H1 (cell line): Measurements from ENCODE around the gene FHAD1.

Experiments
- ATF2 ChIP-seq: IDR thresholded peaks from 2 replicates; pipeline ENCODE4 v1.6.1; 2012; ENCODE audit warnings: low read length, inconsistent platforms
- CEBPB ChIP-seq: IDR thresholded peaks from 2 replicates; pipeline ENCODE4 v1.6.1; 2012; ENCODE audit warnings: low read depth, low read length
- CHD7 ChIP-seq: fragments of 300-600 bp; sonication (generic); IDR thresholded peaks from 2 replicates; pipeline ENCODE4 v1.7.1; 2012; ENCODE audit warnings: low read length, moderate library complexity, mild to moderate bottlenecking, inconsistent platforms; ENCODE audit not compliant: insufficient replicate concordance
- CTCF ChIP-seq, 3 experiments: IDR thresholded peaks; 1 replicate in 2 of 3; 2 replicates in 1 of 3; pipeline versions ENCODE4 v1.5.1 to v1.6.1; 2011; ENCODE audit warnings: low read length in 3 of 3, mild to moderate bottlenecking in 3 of 3, inconsistent platforms in 2 of 3, low read depth in 1 of 3, moderate library complexity in 1 of 3; ENCODE audit not compliant: insufficient read depth in 1 of 3; ENCODE audit errors: control extremely low read depth in 1 of 3
- PHF8 ChIP-seq: fragments of 200-600 bp; sonication (generic); conservative IDR thresholded peaks from 2 replicates; pipeline ENCODE4 v1.7.1; 2012; ENCODE audit warnings: low read depth, mild to moderate bottlenecking, inconsistent platforms, low read length, moderate library complexity
- POLR2A ChIP-seq, 2 experiments: IDR thresholded peaks; 1 replicate in 1 of 2; 2 replicates in 1 of 2; pipeline ENCODE4 v1.6.1; 2011; ENCODE audit warnings: low read depth in 2 of 2, low read length in 2 of 2, mild to moderate bottlenecking in 2 of 2; ENCODE audit errors: control extremely low read depth in 1 of 2
- RFX5 ChIP-seq: IDR thresholded peaks from 2 replicates; pipeline ENCODE4 v1.6.1; 2011; ENCODE audit warnings: low read depth, low read length, improper control_type of control experiment, borderline replicate concordance
- RXRA ChIP-seq: IDR thresholded peaks from 2 replicates; pipeline ENCODE4 v1.6.1; 2011; ENCODE audit warnings: low read depth, mild to moderate bottlenecking, low read length, moderate library complexity; ENCODE audit not compliant: insufficient read depth
- SP2 ChIP-seq: IDR thresholded peaks from 2 replicates; pipeline ENCODE4 v1.6.1; 2012; ENCODE audit warnings: mild to moderate bottlenecking, low read length, inconsistent platforms
- TAF1 ChIP-seq: IDR thresholded peaks from 2 replicates; pipeline ENCODE4 v1.6.1; 2011; ENCODE audit warnings: mild to moderate bottlenecking, low read depth, low read length
- YY1 ChIP-seq: IDR thresholded peaks from 2 replicates; pipeline ENCODE4 v1.6.1; 2011; ENCODE audit warnings: low read depth, mild to moderate bottlenecking, low read length

GRCh38 chr1:15305468-15305770, 58.4 kb downstream of the FHAD1 start:
- TF ChIP-seq CTCF (IDR thresholded peaks at IDR 0.05; ENCODE audit: control extremely low read depth in 1 of 3, insufficient read depth in 1 of 3, low read depth in 1 of 3, low read length in 3 of 3) (no peak), RXRA (no peak), POLR2A (IDR thresholded peaks at IDR 0.05; ENCODE audit: control extremely low read depth in 1 of 2, low read depth in 2 of 2, low read length in 2 of 2) (no peak), PHF8 (no peak), CHD7 (no peak), RFX5 (no peak), YY1 (no peak), TAF1 (no peak), ATF2 (no peak), SP2 (no peak), CEBPB (no peak)
